HPDE6-E6E7 (cell line): ENCODE measurements around the gene AKR1D1.
"Not testable (repeated sequence)": the region's sequence is repeated elsewhere in the genome, so short reads cannot be mapped to it uniquely, and the experiment has no call there.

Experiments used
- DNase-seq: peaks from one replicate; pipeline ENCODE4 v3.0.0; 2011; ENCODE audit warnings: missing footprints; ENCODE audit errors: extremely low spot score

AKR1D1 gene, protein sequence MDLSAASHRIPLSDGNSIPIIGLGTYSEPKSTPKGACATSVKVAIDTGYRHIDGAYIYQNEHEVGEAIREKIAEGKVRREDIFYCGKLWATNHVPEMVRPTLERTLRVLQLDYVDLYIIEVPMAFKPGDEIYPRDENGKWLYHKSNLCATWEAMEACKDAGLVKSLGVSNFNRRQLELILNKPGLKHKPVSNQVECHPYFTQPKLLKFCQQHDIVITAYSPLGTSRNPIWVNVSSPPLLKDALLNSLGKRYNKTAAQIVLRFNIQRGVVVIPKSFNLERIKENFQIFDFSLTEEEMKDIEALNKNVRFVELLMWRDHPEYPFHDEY

DNA sequence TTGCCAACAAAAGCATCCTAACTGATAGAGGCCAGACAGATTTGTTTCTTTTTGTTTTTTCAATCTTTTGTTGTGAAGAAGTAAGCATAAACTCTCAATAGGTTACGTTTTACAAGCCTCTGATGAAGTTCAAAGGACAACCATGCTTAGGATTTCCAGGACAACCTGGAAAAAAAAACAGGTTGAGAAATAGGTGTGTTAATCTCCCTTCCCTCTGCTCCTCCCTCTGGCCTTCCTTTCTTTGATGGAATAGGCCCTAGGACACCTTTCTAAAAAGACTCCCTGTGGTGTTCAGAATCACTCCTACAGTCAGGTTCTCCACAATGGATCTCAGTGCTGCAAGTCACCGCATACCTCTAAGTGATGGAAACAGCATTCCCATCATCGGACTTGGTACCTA, at the start of gene AKR1D1:
Gene AKR1D1, plus strand, starts transcription at position 264 of the 400 bp plus-strand sequence. Its CDS starts 60 bp downstream, at position 324.
- DNase-seq: no peak

DNA sequence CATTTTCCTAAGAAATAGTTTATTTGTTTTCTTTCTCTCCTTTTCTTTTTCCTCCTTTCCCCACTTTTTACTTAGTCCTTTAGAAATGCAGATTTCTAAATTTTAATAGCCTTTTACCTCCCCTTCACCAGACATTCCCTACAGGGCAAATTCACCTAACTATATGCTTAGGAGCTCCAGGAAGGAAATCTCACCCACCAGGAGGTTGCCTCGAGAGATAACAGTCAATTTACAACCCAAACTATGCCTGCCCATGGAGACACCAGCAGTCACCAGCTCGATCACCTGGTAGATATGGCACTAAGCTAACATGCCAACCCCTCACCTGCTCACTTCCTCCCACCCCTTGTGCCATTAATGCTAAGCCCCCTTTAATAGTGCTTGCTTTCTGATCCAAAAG, 49.2 kb upstream of the AKR1D1 start:
- DNase-seq: no peak

DNA sequence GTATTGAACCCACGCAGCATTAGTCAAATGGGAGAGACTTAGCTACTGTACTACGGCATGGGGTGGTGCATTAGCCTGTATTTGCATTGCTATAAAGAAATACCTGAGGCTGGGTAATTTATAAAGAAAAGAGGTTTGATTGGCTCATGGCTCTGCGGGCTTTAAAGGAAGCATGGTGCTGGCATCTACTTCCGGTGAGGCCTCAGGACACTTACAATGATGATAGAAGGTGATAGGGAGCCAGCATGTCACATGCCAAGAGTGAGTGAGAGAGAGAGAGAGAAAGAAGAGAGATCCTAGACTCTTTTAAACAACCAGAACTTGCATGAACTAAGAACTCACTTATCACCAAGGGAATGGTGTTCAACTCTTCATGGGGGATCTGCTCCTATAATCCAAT, 47.1 kb upstream of the AKR1D1 start:
- no peak for DNase-seq

DNA sequence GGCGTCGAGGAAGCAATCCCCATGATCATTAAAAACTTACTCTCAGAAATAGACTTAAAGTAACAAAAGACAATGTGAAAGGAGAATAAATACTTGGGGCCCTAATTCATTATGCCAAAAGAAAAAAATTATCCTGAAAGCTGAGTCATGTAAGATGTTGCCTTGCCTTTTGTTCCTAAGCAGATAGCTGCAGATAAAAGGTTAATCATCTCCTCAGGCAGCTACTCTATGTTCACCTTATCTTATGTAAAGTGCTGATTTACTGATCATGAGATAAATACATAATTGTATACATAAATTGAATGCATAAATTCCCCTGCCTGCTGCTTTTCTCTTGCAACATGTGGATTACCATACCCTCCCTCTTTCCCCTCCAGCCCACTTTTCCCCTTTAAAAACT, 46.3 kb upstream of the AKR1D1 start:
- no peak for DNase-seq

DNA sequence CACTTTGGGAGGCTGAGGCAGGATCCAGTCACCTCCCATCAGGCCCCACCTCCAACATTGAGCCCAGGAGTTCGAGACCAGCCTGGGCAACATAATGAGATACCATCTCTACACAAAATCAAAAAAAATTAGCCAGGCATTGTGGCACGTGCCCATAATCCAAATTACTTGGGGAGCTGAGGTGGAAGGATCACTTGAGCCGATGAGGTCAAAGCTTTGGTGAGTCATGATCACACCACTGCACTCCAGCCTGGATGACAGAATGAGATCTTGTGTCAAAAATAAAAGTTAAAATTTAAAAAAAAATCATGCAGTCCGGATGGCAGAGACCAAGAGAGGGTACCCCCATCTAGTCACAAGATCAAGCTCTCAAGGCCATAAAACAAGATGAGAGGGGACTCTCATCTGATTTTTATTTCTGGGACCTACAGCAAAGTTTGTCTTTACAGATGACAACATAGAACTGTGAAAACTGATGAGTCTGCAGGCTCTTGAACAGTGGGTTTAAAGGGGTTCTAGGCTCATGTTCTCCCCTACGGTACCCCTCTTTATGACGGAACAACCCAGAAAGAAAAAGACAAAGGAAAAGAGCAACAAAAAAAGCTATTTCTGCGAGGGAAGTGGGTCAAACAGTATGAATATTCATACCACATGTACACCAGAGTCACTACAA, 45.4 kb upstream of the AKR1D1 start:
- DNase-seq: no peak

DNA sequence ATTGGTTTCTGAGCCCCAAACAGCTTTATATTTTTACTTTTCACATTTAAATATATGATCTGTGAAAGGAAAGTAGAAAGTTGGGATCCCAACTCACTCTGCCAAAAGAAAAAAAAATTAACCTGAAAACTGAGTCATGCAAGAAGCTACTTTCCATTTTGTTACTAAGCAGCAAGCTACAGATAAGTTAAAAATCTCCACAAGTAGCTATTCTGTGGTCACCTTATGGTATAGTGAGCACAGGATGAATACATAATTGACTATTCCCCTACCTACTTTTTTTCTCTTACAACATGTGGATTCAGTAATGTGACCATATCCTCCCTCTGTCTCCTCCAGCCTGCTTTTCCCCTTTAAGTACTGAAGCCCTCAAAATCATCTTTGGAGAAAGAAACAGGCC, 44.1 kb upstream of the AKR1D1 start:
- no peak for DNase-seq

DNA sequence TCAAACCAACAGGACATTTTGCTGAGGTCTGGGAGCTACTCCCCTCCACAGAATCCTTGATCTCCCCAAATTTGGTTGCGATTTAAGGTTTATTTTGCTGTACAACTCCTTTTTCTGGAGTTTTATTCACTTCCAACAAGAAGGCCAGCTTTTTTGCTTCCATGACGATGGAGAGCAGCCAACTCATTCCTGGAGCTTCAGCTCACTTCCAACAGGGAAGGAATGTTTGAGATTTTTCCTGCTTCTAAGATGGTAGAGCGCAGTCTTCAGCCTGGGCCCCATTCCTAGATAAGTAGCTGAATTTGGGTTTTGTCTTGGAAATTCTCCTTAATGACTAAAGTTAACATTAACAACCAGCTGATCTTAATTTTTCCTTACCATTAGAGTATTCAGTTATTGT, 43.5 kb upstream of the AKR1D1 start:
- no peak for DNase-seq

DNA sequence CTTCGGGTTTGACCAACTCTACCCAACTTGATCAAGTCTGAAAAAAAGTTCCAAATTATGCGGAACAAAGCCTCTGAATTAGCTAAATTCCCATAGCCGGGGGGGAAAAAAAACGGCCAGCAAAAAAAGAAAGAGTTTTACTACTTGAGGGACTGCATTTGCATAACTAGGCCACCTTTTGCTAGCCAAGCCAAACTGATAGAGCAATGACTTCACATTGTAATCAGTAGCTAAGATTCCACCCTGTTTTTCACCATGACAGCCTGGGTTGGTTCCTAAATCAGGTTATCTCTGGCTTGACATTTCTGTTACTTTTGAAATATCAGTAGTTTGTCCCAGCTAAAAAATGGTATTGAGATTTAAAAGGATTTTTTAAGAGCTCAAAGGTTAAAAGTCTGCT, 43.0 kb upstream of the AKR1D1 start:
- DNase-seq: no peak

DNA sequence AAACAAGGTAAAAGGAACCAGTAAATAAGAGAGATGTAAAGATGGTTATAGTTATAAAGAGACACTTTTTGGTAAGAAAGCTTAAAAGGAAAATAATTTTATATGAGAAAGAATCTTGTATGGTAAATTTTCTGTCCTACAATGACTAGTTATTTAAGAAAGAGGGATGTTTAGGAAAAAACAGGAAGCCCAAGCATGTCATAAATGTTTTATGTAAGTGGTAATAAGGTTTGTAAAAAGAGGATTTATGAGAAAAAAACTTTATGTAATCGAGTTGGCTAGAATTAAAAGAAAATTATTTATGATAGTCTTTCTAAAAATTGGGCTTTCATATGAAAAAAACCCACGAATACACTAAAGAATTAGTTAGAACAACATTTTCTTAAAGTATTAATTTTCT, 40.1 kb upstream of the AKR1D1 start:
- DNase-seq: no peak

DNA sequence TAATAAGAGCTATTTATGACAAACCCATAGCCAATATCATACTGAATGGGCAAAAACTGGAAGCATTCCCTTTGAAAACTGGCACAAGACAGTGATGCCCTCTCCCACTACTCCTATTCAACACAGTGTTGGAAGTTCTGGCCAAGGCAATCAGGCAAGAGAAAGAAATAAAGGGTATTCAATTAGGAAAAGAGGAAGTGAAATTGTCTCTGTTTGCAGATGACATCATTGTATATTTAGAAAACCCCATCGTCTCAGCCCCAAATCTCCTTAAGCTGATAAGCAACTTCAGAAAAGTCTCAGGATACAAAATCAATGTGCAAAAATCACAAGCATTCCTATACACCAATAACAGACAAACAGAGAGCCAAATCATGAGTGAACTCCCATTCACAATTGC, 36.2 kb upstream of the AKR1D1 start:
- DNase-seq: not testable (repeated sequence)

DNA sequence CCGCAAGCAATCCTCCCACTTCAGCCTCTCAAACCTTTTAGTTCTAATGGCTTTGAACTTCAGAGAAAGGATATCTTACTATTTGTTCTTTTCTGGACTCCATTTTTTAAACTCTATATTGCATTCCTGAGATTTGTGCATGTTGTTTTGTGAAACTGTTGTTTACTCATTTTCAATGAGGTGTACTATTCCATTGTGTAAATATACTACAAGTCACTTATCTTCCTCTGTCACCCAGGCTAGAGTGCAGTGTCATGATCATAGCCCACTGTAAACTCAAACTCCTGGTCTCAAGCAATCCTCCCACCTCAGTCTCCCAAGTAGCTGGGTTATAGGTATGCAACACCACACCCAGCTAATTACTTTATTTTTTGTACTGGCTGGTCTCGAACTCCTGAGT, 31.4 kb upstream of the AKR1D1 start:
- DNase-seq: no peak

DNA sequence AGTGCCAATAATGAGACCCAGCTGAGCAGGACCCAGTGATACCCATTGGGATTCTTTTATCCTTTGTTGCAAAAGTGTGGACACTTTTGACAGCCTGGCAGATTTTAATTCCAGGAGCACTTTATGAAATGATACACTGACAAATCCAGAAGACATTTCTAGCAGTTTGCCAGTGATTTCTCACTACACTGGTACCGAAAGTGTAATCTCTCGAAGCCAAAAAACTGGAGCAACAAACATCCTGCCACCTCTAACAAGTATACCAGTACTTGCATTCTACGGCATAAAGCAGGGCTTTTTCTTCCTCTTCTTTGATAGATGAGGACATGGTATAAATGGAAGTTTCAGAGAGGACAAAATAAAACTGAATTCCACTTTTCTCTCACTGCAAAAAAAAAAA, 28.4 kb upstream of the AKR1D1 start:
- DNase-seq: no peak

DNA sequence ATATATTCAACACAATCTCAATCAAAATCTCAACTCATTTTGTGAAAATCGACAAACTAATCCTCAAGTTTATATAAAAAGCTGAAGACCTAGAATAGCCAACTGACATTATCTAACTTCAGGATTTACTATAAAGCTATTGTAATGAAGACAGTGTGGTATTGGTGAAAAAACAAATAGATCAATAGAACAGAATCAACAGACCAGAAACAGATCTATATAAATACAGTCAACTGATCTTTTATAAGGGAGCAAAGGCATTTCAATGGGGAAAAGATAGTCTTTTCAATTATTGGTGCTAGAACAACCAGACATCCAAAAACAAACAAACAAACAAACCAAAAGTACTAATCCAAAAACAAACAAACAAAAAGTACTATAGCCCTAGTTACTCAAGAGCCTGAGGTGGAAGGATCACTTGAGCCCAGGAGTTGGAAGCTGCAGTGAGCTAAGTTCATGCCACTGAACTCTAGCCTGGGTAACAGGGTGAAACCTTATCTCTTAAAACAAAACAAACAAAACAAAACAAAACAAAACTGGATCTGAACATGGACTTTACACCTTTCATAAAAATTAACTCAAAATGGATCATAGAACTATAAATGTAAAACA, 26.6 kb upstream of the AKR1D1 start:
- no peak for DNase-seq

DNA sequence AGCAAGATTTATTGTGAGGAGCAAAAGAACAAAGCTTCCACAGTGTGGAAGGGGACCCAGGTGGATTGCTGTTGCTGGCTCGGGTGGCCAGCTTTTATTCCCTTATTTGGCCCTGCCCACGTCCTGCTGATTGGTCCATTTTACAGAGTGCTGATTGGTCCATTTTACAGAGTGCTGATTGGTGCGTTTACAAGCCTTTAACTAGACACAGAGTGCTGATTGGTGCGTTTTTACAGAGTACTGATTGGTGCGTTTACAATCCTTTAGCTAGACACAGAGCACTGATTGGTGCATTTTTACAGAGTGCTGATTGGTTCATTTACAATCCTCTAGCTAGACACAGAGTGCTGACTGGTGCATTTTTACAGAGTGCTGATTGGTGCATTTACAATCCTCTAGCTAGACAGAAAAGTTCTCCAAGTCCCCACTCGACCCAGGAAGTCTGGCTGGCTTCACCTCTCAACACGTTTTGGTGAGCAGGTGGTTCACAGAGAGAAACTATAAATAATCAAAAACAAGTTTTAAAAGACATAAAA, 24.5 kb upstream of the AKR1D1 start:
- not testable (repeated sequence) for DNase-seq

DNA sequence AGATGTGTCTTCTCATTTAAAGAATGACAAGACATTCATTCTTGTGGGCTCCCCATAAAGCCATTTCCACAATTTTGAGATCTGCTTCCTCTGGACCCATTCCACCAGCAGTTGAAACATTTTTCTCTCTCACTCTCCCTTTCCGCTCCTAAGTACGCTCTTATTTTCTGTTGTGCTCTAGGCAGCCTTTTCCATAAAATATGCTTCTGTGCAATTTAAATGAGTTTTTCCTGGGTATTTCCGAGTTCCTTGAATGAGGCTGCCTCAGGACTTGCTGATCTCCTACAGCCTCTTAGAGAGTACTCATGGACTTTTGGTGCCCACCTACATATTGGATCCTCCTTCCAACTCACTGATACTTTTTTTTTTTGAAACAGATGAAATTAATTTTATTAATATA, 23.6 kb upstream of the AKR1D1 start:
- no peak for DNase-seq

DNA sequence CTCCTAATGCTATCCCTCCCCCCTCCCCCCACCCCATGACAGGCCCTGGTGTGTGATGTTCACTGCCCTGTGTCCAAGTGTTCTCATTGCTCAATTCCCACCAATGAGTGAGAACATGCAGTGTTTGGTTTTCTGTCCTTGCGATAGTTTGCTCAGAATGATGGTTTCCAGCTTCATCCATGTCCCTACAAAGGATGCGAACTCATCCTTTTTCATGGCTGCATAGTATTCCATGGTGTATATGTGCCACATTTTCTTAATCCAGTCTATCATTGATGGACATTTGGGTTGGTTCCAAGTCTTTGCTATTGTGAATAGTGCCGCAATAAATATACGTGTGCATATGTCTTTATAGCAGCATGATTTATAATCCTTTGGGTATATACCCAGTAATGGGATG, 20.6 kb upstream of the AKR1D1 start:
- DNase-seq: not testable (repeated sequence)

DNA sequence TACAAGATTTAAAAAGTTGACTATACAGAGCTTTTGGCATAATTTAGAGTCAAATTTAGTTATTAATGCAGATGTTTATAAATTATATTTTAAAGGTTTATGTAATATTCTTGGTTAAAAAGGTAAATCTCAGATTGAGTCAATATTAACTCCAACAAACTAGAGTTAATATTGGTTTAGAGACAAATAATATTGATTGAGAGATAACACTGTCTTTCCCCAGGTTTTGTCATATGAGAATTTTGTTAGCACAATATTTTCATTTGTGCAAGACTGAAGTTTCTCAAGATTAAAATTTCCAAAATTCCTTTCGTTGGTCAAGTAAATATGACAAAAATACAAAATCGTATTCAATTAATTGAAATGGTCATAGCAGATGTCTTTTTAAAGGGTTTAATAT, 12.9 kb upstream of the AKR1D1 start:
- no peak for DNase-seq

DNA sequence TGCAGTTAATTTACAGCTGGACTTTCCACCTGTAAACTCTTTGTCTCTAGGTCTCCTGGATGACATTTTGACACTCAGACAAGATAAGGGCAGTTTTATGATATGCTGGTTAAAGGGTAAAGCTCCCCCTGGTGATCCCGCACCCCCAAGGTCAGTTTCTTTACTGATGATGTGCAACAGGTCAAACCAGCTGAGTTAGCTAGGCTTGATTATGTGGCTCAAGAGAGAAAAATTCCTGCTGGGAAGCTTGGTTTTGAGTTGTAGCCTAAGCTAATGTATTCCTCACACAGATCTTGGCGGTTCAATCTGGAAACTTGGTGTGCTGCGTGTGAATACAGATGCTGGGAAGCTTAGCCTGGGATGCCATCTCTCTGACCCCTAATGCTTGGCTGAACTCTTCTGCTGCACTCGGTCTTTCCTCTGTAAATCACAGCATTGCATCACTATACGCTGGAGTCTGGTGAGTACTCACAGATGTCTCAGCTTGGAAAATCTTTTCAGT, 11.4 kb upstream of the AKR1D1 start:
- DNase-seq: no peak

DNA sequence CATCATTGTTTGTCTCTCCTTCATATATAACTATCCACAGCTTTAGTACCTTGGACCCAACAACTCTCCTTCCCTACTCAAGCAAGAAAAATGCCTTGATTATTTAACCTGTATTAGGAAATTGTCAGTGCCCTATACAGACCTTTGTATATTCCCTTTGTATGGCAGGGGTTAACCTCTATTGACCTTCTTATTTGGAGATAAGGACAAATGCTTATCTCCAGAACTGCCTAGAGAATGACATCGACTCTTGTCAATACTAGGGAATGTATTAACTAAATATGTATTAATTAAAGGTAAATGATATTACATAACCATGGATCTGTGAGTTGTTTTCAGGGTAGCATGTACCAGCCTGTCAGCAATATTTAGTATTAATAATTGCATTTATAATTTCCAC, 10.4 kb upstream of the AKR1D1 start:
- no peak for DNase-seq

DNA sequence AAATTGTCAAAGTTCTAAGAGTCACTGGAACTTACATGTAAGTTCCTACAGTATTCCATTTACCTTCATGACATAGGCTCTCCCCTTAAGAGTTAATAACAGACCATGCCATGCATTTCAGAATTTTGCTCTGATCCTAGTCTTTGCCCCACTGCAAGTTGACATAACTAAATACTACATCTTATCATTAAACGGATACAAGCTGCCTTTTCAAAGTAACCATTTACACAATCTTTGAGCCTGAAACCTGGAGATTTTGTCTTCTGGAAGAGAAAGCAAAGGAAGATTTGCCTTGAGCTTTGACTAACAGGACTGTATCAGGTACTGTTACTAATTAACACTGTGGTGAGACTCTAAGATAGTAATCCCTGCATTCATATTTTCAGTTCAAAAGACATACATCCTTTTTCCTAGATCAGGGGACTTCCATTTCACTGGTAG, 9.3 kb upstream of the AKR1D1 start:
- DNase-seq: no peak

DNA sequence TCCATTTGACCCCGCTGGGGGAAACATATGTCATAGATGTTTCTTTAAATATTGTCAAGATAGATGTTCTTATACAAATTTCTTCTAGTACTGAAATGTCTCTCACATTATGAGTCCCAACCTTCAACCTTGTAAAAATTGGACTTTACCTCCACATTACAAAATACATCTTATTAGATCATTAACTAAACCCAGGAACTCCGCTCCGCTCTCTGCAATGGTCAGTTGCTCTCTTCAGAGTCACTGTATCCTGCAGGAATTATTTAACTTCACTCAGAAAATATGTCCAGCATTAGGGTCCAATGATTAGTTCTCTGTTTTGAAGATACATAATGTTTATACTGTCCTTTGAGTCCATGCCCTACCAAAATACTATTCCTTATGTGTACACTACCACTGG, 8.5 kb upstream of the AKR1D1 start:
- no peak for DNase-seq

DNA sequence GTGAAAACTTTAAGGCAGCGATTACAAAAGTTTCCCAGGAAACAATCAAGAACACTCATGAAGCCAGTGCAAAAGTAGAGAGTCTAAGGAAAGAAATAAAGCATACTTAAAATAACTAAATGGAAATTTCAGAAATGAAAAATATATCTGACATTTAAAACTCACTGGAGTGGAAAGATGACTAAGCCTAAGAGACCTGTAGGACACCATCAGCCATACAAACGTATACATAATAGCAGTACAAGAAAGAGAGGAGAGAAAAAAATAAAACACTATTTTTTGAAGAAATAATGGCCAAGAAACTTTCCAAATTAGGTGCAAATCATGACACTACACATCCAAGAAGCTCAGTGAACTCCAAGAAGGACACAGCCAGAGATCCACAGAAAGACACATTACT, 5.4 kb upstream of the AKR1D1 start:
- DNase-seq: no peak

DNA sequence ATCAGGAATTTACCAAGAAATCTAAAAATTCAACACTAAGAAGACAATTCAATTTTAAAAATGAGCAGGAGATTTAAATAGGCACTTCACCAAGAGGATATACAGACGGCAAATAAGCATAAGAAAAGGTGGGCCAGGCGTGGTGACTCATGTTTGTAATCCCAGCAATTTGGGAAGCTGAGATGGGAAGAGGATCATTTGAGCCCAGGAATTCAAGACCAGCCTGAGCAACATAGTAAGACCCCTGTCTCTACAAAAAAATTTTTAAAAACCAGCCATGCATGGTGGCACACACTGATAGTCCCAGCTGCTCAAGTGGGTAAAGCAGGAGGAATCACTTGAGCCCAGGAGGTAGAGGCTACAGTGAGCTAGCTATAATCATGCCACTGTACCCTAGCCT, 3.5 kb upstream of the AKR1D1 start:
- DNase-seq: no peak
